ENCODE measurements around the gene DRICH1. TPM values are rescaled to one million over a fixed set of nuclear protein-coding genes. Genes with fewer than 3 reads are reported as not detected.
A peak's percentile ranks its signal among the peaks of the same experiment; 100 is the strongest.

Gene DRICH1
- total and polyA plus RNA-seq, 2 of the 13 experiments (the other 11 are each of a cell fraction or from before 2014, with no cell fraction given): 0.22 to 0.66 TPM

GRCh38 chr22:23613193-23613972, 18.7 kb downstream of the DRICH1 start:
- peak; percentile 57; the same call in 2 of the 3 replicates for ATAC-seq
- Histone ChIP-seq H3K4me1 (ENCODE audit: insufficient read depth, low read length) (peaks cover 28% of the 10 kb centered on the region), H3K79me2 (ENCODE audit: insufficient read depth, low read length) (no peaks in the 10 kb centered on the region), H3K27me3 (ENCODE audit: control insufficient read depth in 1 of 2, insufficient read depth in 2 of 2, low read length in 2 of 2) (no peaks in the 10 kb centered on the region), H3K9ac (ENCODE audit: insufficient read depth, low read depth, low read length) (no peak overlapping the region), H3K4me2 (ENCODE audit: low read depth, low read length) (0 out of 2 replicates have a peak overlapping the region, but pooled peaks have one; percentile 9), H2AFZ (ENCODE audit: low read length) (no peak overlapping the region), H4K20me1 (ENCODE audit: insufficient read depth, low read length) (no peaks in the 10 kb centered on the region), H3K36me3 (replicated peaks in 1 of 2; ENCODE audit: control insufficient read depth in 1 of 2, insufficient read depth in 2 of 2, low read length in 2 of 2) (no peaks in the 10 kb centered on the region), H3K4me3 (replicated peaks in 1 of 3; ENCODE audit: insufficient read depth in 1 of 3, low read depth in 2 of 3, low read length in 3 of 3) (no peak overlapping the region), H3K27ac (ENCODE audit: extremely low read length, insufficient read depth, low read length) (no peak overlapping the region), H3K9me3 (ENCODE audit: low read length) (no peaks in the 10 kb centered on the region)
- TF ChIP-seq FUBP1 (CRISPR knock-in tag; IDR thresholded peaks at IDR 0.05; ENCODE audit: borderline replicate concordance): no peak
- no peak for TF ChIP-seq ZNF292 (CRISPR knock-in tag; IDR thresholded peaks at IDR 0.05; ENCODE audit: borderline replicate concordance, low read depth)
- TF ChIP-seq NCOR1 (IDR thresholded peaks at IDR 0.05; ENCODE audit: borderline replicate concordance, low read length): 0 out of 2 replicates have a peak, but pooled peaks have one; percentile 37
- TF ChIP-seq ZNF660 (CRISPR knock-in tag; IDR thresholded peaks at IDR 0.05; ENCODE audit: borderline replicate concordance, low read depth): no peak
- TF ChIP-seq NRL (CRISPR knock-in tag; IDR thresholded peaks at IDR 0.05; ENCODE audit: borderline replicate concordance): no peak
- TF ChIP-seq HNF4A (CRISPR knock-in tag; IDR thresholded peaks at IDR 0.05): peak; percentile 64
- TF ChIP-seq CEBPG (CRISPR knock-in tag; IDR thresholded peaks at IDR 0.05): peak; percentile 30; the same call in 1 of the 2 replicates
- TF ChIP-seq CENPX (CRISPR knock-in tag; IDR thresholded peaks at IDR 0.05): no peak
- no peak for TF ChIP-seq ZNF430 (CRISPR knock-in tag; IDR thresholded peaks at IDR 0.05)
- no peak for TF ChIP-seq ZNF556 (CRISPR knock-in tag; IDR thresholded peaks at IDR 0.05; ENCODE audit: borderline replicate concordance)
- TF ChIP-seq RFX5 (IDR thresholded peaks at IDR 0.05; ENCODE audit: low read depth, low read length): no peak
- TF ChIP-seq ZNF510 (CRISPR knock-in tag; IDR thresholded peaks at IDR 0.05; ENCODE audit: low read depth): no peak
- peak; percentile 23 for DNase-seq (ENCODE audit: low spot score)
- WGBS (ENCODE audit: low lambda C conversion rate): 36% methylated on average over 7 of the region's 7 CpGs
- intact Hi-C loops (cut with micrococcal nuclease; ENCODE audit: unreplicated experiment): no loop called here
- BruUV-seq (replicated peaks): no TSS peak
- ChIA-PET CTCF (ENCODE audit: low intra/inter-chr PET ratio, low total read pairs) (no interaction called here), POLR2A (no interaction called here)
- FAIRE-seq: no peak
- in situ Hi-C loops (cut with HindIII; ENCODE audit: extremely low pct_ligation_motif_present, low pct_unique_long_range_greater_than_20kb): loop anchor here (25.0 kb wide), 1 partner anchor 224 kb away; the partner anchor contains the start of gene DERL3
